ENCODE measurements around the gene KLF15. TPM values are rescaled to one million over a fixed set of nuclear protein-coding genes. Genes with fewer than 3 reads are reported as not detected.
A peak's percentile ranks its signal among the peaks of the same experiment; 100 is the strongest.

KLF15 gene
- total and polyA plus RNA-seq, 2 of the 8 experiments (the other 6 are each of a cell fraction or from before 2014, with no cell fraction given) = 15.7 to 19.5 TPM

- TF ChIP-seq EP300 (IDR thresholded peaks at IDR 0.05; ENCODE audit: borderline replicate concordance in 1 of 2, low read depth in 2 of 2, low read length in 2 of 2) (no peak), YY1 (IDR thresholded peaks at IDR 0.05; ENCODE audit: low read depth, low read length) (0 out of 2 replicates have a peak, but pooled peaks have one; percentile 40)
Observed at GRCh38 chr3:126348308-126348920, 8.8 kb downstream of the KLF15 start (continued).

Measured in H1 (cell line).